Measurements from ENCODE around the gene CLINT1.

DNA sequence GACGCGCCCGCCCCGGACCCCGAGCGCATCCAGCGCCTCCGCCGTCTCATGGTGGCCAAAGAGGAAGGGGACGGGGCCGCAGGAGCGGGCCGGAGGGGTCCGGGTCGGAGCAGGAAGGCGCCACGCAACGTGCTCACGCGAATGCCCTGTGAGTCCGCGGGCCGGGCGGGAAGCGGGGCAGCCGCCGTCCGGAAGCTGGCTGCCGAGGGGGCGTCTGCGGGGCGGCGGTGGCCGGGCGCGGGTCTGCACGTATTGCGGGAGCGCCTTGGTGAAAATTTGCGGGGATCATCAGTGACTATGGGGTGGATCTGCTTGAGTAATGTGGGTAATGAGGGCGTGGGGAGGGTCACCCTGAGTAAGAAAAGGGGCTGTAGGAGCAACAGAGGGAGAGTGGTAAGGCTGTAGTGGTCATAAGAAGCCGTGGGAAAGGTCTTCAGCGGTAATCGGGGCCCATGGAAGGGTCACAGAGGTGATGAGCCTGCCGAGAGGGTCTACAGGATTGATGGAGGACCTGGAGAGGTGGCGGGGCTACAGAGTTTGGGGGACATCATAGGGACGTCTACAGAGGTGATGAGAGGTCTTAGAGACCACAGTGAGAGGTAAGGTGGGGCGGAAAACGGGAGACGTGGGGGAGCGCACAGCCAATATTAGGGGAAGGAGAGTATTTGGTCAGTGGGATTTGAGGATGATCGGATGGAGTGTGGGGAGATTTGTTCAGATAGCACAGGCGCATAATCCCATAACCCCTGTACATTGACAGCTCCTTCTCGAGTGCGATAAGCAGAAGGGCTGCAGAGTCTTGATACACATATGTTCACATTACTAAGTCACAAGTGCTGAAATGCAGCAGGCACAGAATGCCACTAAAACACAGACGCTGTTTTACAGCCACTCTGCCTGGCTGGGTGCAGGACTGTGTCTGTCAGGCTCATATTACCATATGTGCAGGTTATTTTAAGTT lies 114.6 kb downstream of the CLINT1 start:
- TF ChIP-seq, protein P1, sequence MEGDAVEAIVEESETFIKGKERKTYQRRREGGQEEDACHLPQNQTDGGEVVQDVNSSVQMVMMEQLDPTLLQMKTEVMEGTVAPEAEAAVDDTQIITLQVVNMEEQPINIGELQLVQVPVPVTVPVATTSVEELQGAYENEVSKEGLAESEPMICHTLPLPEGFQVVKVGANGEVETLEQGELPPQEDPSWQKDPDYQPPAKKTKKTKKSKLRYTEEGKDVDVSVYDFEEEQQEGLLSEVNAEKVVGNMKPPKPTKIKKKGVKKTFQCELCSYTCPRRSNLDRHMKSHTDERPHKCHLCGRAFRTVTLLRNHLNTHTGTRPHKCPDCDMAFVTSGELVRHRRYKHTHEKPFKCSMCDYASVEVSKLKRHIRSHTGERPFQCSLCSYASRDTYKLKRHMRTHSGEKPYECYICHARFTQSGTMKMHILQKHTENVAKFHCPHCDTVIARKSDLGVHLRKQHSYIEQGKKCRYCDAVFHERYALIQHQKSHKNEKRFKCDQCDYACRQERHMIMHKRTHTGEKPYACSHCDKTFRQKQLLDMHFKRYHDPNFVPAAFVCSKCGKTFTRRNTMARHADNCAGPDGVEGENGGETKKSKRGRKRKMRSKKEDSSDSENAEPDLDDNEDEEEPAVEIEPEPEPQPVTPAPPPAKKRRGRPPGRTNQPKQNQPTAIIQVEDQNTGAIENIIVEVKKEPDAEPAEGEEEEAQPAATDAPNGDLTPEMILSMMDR (IDR thresholded peaks at IDR 0.05) = no peak
- no peak for TF ChIP-seq POLR2A (IDR thresholded peaks at IDR 0.05)
